Smooth muscle cell (in vitro differentiated cells): ENCODE results near the gene FES. TPM values are rescaled to one million over a fixed set of nuclear protein-coding genes. Genes with fewer than 3 reads are reported as not detected.

Experiments used
- DNase-seq: peaks from one replicate; lab custom pipeline; 2025; ENCODE audit not compliant: unreplicated experiment; lab: John Stamatoyannopoulos, UW
- H2AFZ ChIP-seq: fragments of 200-600 bp; sonication (generic); 2 replicates; pipeline ENCODE4 v1.6.0; 2016; ENCODE audit warnings: antibody characterized with exemption, low read depth, mild to moderate bottlenecking
- H3F3A ChIP-seq: fragments of 200-600 bp; sonication (generic); 2 replicates; pipeline ENCODE4 v1.6.0; 2017; ENCODE audit warnings: antibody characterized with exemption, low read depth
- H3K27ac ChIP-seq: fragments of 200-600 bp; sonication (generic); 2 replicates; pipeline ENCODE4 v1.5.1; 2016; ENCODE audit warnings: low read depth, mild to moderate bottlenecking
- H3K27me3 ChIP-seq: fragments of 200-600 bp; sonication (generic); 2 replicates; pipeline ENCODE4 v1.6.1; 2016; ENCODE audit warnings: low read depth, mild to moderate bottlenecking
- H3K36me3 ChIP-seq: fragments of 200-600 bp; sonication (generic); 2 replicates; pipeline ENCODE4 v1.5.1; 2016; ENCODE audit warnings: low read depth
- H3K4me1 ChIP-seq: fragments of 200-600 bp; sonication (generic); 2 replicates; pipeline ENCODE4 v1.5.1; 2016; ENCODE audit warnings: low read depth
- H3K4me2 ChIP-seq: fragments of 200-600 bp; sonication (generic); 2 replicates; pipeline ENCODE4 v1.6.0; 2016; ENCODE audit warnings: mild to moderate bottlenecking
- H3K4me3 ChIP-seq: fragments of 200-600 bp; sonication (generic); 2 replicates; pipeline ENCODE4 v1.5.1; 2016; ENCODE audit warnings: mild to moderate bottlenecking
- H3K79me2 ChIP-seq: fragments of 200-600 bp; sonication (generic); 2 replicates; pipeline ENCODE4 v1.6.0; 2016; ENCODE audit warnings: low read depth, mild to moderate bottlenecking
- H3K9ac ChIP-seq: fragments of 200-600 bp; sonication (generic); 2 replicates; pipeline ENCODE4 v1.6.0; 2016; ENCODE audit warnings: low read depth
- H3K9me3 ChIP-seq: fragments of 200-600 bp; sonication (generic); replicated peaks from 2 replicates; pipeline ENCODE4 v1.5.1; 2016; ENCODE audit warnings: low read depth
- H4K20me1 ChIP-seq: fragments of 200-600 bp; sonication (generic); 2 replicates; pipeline ENCODE4 v1.6.0; 2016; ENCODE audit warnings: low read depth
- WGBS: methylation state at CpG from one replicate; pipeline ENCODE4 v1.1.7; 2016; ENCODE audit warnings: low lambda C conversion rate; 5-methylcytosine and 5-hydroxymethylcytosine counted together
- polyA plus RNA-seq: library from polyadenylated mRNA; unstranded; fragments of >200 nt; fragmentation: Nextera tagmentation; extraction: Ambion mirVana; gene quantifications from 2 replicates; pipeline ENCODE4 v1.2.1, GENCODE V29; 2016
- total RNA-seq: library from RNA; depleted of rRNA; stranded (reverse); fragments of >200 nt; gene quantifications from 2 replicates; pipeline ENCODE4 v1.2.3, GENCODE V29; 2014
- TF ChIP-seq, protein P1 (sequence below): fragments of 200-600 bp; sonication (generic); IDR thresholded peaks from 2 replicates; pipeline ENCODE4 v1.5.1; 2017; ENCODE audit warnings: borderline replicate concordance, mild to moderate bottlenecking, antibody characterized with exemption; ENCODE audit not compliant: insufficient read depth, poor library complexity, severe bottlenecking

Gene FES
- total and polyA plus RNA-seq, 2 experiments from 2014 or later = 4.9 to 6.2 TPM

DNA sequence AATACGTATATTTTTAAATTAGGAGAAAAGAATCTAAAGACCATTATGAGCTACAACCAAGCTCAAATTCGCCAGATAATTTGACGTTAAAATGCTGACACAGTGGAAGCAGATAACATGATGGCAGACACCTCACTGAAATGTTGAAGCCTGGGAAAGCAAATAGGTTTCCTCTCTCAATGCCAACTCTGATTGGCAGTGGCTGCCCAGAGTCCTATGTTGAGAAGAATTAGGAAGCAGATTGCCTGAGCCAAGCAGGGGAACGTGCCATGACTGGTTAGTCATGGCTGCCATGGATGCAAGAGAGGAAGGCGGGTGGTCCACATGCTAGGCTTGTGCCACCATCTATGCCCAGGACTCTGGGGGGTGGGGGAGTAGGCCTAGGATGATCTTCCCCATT lies 54.0 kb downstream of the FES start:
- WGBS = 96% methylated on average over 5 of the region's 5 CpGs
- Histone ChIP-seq H3K9me3 (no peaks in the 10 kb centered on the region), H3K36me3 (peaks cover 5% of the 10 kb centered on the region), H4K20me1 (peaks cover 5% of the 10 kb centered on the region), H3F3A (no peaks in the 10 kb centered on the region), H3K9ac (no peak overlapping the region), H3K4me3 (no peak overlapping the region), H3K27ac (no peak overlapping the region), H2AFZ (no peak overlapping the region), H3K4me2 (no peak overlapping the region), H3K27me3 (no peaks in the 10 kb centered on the region), H3K79me2 (peaks cover 12% of the 10 kb centered on the region), H3K4me1 (peaks cover 6% of the 10 kb centered on the region)
- TF ChIP-seq, protein P1, sequence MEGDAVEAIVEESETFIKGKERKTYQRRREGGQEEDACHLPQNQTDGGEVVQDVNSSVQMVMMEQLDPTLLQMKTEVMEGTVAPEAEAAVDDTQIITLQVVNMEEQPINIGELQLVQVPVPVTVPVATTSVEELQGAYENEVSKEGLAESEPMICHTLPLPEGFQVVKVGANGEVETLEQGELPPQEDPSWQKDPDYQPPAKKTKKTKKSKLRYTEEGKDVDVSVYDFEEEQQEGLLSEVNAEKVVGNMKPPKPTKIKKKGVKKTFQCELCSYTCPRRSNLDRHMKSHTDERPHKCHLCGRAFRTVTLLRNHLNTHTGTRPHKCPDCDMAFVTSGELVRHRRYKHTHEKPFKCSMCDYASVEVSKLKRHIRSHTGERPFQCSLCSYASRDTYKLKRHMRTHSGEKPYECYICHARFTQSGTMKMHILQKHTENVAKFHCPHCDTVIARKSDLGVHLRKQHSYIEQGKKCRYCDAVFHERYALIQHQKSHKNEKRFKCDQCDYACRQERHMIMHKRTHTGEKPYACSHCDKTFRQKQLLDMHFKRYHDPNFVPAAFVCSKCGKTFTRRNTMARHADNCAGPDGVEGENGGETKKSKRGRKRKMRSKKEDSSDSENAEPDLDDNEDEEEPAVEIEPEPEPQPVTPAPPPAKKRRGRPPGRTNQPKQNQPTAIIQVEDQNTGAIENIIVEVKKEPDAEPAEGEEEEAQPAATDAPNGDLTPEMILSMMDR = no peak
- DNase-seq = no peak

DNA sequence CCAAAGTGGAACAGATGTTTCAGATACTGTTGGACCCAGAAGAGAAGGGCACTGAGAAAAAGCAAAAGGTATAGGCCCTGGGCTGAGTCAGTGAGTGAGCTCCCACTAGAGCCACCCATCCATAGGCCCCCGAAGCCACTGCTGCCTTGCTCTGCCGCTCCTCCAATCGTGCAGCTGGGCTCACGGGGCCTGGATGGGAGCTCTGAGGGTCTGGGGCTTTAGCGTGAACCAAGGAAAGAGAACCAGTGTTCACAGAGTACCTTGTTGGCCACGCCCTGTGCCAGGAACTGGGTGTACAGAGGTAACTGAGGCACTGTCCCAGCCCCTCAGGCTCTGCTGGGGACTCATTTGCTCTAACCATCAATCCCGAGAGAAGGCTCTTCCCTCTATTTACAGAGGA lies 55.5 kb downstream of the FES start:
- H3K9ac ChIP-seq = no peak overlapping the region
- H3K9me3 ChIP-seq = no peaks in the 10 kb centered on the region
- peaks cover 5% of the 10 kb centered on the region for H4K20me1 ChIP-seq
- no peak for DNase-seq
- no peaks in the 10 kb centered on the region for H3K27me3 ChIP-seq
- TF ChIP-seq, protein P1 = no peak
- no peaks in the 10 kb centered on the region for H3F3A ChIP-seq
- H2AFZ ChIP-seq = no peak overlapping the region
- H3K4me3 ChIP-seq = no peak overlapping the region
- WGBS = 80% methylated on average over 7 of the region's 7 CpGs
- H3K36me3 ChIP-seq = peaks cover 5% of the 10 kb centered on the region
- H3K4me1 ChIP-seq = peaks cover 6% of the 10 kb centered on the region
- peaks cover 12% of the 10 kb centered on the region for H3K79me2 ChIP-seq
- H3K4me2 ChIP-seq = no peak overlapping the region
- H3K27ac ChIP-seq = no peak overlapping the region

DNA sequence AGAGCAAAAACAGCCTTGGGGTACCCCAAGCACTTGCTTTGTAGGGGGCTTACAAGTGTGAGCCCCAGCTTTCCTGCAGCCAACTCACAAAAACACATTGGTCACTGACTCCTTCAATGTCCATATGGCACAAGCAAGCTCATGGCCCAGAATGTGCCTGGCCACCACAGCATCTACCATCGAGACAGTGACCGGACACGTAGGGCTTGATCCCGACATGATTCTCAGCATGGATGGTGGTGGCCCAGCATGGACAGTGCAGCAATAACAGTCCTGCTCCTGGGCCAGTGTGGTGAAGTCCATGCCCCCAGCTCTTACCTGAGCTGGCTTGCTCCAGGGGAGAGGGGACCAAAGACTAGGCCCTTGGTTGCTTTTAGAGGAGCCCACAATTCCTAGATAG lies 56.7 kb downstream of the FES start:
- Histone ChIP-seq H3K79me2 (peaks cover 5% of the 10 kb centered on the region), H3K9ac (no peak overlapping the region), H3K27ac (no peak overlapping the region), H3K27me3 (no peaks in the 10 kb centered on the region), H3K9me3 (no peaks in the 10 kb centered on the region), H2AFZ (no peak overlapping the region), H3K4me2 (no peak overlapping the region), H4K20me1 (peaks cover 5% of the 10 kb centered on the region), H3K4me1 (peaks cover 5% of the 10 kb centered on the region), H3F3A (no peaks in the 10 kb centered on the region), H3K36me3 (peaks cover 5% of the 10 kb centered on the region), H3K4me3 (no peak overlapping the region)
- DNase-seq = no peak
- WGBS = 100% methylated on average over 4 of the region's 4 CpGs
- TF ChIP-seq, protein P1 = no peak

DNA sequence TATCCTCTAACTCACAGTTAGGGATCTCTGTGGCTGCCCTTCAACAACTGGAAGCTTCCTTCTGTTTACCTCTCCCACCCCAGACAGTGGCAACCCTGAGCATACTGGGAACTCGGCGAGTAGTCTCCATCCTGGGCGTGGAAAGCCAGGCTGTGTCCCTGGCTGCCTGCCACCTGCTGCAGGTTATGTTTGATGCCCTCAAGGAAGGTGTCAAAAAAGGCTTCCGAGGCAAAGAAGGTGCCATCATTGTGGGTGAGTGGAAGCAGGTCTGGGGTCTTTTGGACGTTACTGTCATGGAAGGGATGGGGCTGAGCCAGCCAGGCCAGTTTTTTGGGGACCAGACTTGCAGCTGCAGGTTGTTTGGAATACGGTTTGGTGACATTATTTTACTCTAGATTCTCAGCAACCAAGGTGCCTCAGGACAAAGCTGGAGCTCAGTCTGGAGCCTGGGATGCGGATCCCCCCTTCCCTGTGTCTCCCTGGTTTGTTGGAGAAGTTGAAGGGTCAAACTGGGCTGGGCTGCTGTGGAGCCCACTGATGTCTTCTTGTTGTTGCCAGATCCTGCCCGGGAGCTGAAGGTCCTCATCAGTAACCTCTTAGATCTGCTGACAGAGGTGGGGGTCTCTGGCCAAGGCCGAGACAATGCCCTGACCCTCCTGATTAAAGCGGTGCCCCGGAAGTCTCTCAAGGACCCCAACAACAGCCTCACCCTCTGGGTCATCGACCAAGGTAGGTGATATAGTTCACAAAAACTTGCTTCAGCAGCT lies 58.2 kb downstream of the FES start:
- Histone ChIP-seq H4K20me1 (no peaks in the 10 kb centered on the region), H3K9ac (no peak overlapping the region), H3K27me3 (no peaks in the 10 kb centered on the region), H3K4me2 (no peak overlapping the region), H3F3A (no peaks in the 10 kb centered on the region), H3K79me2 (no peaks in the 10 kb centered on the region), H2AFZ (no peak overlapping the region), H3K27ac (no peak overlapping the region), H3K9me3 (no peaks in the 10 kb centered on the region), H3K4me1 (no peaks in the 10 kb centered on the region), H3K4me3 (no peak overlapping the region), H3K36me3 (peaks cover 5% of the 10 kb centered on the region)
- DNase-seq = no peak
- 93% methylated on average over 12 of the region's 12 CpGs for WGBS
- TF ChIP-seq, protein P1 = no peak
